Renal pelvis (tissue), 12 donors: ENCODE results near the gene ENTPD8. TPM values are rescaled to one million over a fixed set of nuclear protein-coding genes. Genes with fewer than 3 reads are reported as not detected.

Experiments
- DNase-seq: peaks from one replicate; pipeline ENCODE4 v3.0.0-alpha.2; 2013
- long read RNA-seq, 16 experiments: transcript quantifications; one replicate each; lab custom pipeline, GENCODE V29; 2026
- polyA plus RNA-seq, 3 donors: library from polyadenylated mRNA; unstranded; fragments of 120-200 nt; gene quantifications; one replicate each; pipeline ENCODE4 v1.2.1, GENCODE V29; 2013; ENCODE audit not compliant: insufficient read length in 3 of 3

Gene ENTPD8
- polyA plus RNA-seq = 1 to 10 TPM in 1 of 3 donors, under 1 TPM in 2; 0.61 to 1.0 (median 0.86) TPM
- long read RNA-seq, donor 1, partial matches to known transcripts = 8 of 8 reads
- long read RNA-seq, donor 1, other reads (novel, unspliced or antisense) = 0 of 8 reads
- long read RNA-seq, donor 2 = 0 reads
- long read RNA-seq, donor 3 = 0 reads
- long read RNA-seq, donor 4 = 0 reads
- long read RNA-seq, donor 5 = 0 reads
- long read RNA-seq, donor 6 = 0 reads
- long read RNA-seq, donor 7, partial matches to known transcripts = 0 of 1 reads
- long read RNA-seq, donor 7, other reads (novel, unspliced or antisense) = 0 of 1 reads
- long read RNA-seq, donor 8 = 0 reads
- long read RNA-seq, donor 9, partial matches to known transcripts = 7 of 7 reads
- long read RNA-seq, donor 9, other reads (novel, unspliced or antisense) = 0 of 7 reads
- long read RNA-seq, donor 10 = 0 reads
- long read RNA-seq, donor 11 = 0 reads
- long read RNA-seq, donor 12 = 0 reads
- long read RNA-seq, donor 13 = 0 reads
- long read RNA-seq, donor 14 = 0 reads
- long read RNA-seq, donor 15 = 0 reads
- long read RNA-seq, donor 16, partial matches to known transcripts = 5 of 5 reads
- long read RNA-seq, donor 16, other reads (novel, unspliced or antisense) = 0 of 5 reads

DNA sequence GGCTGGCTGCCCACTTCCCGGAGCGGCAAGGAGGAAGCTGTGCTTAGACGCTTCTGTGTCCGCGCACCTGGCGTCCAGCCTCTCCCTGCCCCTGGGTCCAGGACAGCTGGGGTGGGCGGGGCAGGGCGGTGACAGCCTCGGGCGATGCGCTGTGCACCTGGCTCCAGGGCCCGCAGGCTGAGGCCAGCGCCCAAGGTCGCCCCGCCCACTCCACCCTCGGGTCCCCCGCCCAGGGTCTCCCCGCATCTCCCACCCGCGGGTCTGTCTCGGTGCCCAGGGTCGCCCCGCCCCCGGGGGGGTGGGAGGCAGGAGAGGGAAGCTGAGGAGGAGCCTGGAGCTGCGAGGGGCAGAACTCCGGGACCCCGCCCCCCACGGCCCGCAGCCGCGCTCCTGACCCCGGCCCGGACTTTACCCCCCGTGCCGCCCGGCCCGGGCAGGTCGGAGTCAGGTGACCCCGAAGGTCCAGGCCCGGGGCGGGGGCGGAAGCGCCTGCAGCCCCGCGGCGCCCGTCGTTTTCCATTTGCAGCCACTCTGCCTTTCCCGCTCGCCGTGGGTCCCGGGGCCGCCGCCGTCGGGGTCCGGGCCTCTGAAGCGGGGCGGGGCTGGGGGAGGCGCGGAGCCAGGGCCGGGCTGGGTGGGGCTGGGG, at the start of gene ENTPD8:
ENTPD8 (minus strand) TSS at position 69 of the 646 bp plus-strand sequence. CDS start 3,072 bp downstream, outside the sequence.
- DNase-seq = no peak

DNA sequence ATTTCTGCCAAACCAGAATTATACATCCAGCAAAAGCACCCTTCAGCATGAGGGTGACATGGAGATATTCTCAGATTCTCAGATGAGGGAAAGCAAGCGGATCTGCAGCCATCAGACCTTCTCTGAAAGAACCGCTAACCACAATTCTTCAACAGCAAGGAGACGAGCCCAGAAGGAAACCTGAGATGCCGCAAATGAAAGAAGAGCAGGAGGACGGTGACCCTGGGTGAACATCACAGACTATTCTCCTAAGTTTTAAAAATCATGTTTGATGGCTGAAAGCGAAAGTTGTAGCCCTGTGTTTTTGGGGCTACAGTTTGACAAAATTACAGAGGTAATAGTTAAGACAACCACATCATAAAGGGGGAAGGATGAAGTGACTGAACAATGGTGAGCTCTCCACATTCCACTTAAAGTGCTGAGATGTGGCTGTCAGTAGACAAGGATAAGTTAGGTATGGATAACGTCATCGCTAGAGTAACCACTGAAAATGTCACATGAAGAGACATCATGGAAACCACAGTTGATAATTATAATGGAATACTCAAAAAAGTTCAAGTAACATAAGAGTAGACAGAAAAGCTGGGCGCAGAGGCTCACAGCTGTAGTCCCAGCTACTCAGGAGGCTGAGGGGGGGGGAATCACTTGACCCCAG, 49.5 kb upstream of the ENTPD8 start:
- DNase-seq = peak; percentile 16

GRCh38 chr9:137488906-137489305, 47.7 kb upstream of the ENTPD8 start:
- no peak for DNase-seq

- DNase-seq = no peak
Observed at GRCh38 chr9:137488327-137488653, 47.1 kb upstream of the ENTPD8 start.

GRCh38 chr9:137487454-137488326, 46.5 kb upstream of the ENTPD8 start:
- DNase-seq = peak; percentile 2

- no peak for DNase-seq
Observed at GRCh38 chr9:137486545-137487453, 45.6 kb upstream of the ENTPD8 start.

DNA sequence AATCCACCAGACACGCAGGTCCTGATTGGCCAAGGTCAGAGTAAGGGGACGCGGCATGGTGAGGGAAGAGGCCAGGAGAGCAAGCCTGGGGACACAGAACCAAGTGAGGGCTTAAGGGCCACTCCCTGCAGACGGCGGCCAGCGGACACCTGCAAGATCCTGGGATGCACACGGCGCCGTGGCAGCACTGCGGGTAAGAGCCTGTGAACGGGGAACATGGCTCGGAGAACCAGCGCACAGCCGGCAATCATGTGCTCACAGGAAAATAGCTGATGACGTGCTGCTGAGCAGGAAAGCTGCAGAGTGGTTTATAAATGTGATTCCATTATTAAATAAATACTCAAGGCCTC, 45.0 kb upstream of the ENTPD8 start:
- no peak for DNase-seq

DNA sequence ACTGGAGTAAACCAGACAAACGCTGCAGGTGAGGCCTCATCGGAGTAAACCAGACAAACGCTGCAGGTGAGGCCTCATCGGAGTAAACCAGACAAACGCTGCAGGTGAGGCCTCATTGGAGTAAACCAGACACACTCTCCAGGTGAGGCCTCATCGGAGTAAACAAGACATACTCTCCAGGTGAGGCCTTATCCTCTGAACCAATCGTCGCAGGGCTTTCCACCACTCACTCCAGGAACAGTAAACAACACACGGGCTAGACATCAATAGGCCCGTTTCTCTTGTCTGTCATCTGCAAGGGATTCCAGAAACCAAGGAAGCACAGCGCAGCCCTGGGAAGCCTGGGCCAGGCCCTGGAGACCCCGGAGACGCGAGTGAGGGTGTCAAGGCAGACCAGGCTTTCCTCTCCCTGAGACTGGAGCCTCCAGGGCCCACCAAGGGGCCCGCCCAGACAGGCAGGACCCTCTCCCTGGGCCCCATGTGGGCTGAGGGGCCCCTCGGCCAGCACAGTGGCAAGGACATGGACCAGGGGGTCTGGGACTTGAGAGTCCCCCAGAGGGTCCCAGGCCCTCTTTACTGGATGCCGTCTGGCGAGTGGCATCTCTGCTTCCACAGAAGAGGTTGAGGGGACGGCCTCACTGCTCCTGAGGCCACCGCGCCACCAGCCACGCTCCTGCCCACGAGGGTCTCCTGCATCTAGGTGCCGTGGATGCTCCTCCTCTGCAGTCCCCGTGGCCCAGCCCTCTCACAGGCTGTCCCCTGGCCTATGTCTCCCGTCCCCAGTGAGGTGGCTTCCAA, 44.4 kb upstream of the ENTPD8 start:
- no peak for DNase-seq

DNA sequence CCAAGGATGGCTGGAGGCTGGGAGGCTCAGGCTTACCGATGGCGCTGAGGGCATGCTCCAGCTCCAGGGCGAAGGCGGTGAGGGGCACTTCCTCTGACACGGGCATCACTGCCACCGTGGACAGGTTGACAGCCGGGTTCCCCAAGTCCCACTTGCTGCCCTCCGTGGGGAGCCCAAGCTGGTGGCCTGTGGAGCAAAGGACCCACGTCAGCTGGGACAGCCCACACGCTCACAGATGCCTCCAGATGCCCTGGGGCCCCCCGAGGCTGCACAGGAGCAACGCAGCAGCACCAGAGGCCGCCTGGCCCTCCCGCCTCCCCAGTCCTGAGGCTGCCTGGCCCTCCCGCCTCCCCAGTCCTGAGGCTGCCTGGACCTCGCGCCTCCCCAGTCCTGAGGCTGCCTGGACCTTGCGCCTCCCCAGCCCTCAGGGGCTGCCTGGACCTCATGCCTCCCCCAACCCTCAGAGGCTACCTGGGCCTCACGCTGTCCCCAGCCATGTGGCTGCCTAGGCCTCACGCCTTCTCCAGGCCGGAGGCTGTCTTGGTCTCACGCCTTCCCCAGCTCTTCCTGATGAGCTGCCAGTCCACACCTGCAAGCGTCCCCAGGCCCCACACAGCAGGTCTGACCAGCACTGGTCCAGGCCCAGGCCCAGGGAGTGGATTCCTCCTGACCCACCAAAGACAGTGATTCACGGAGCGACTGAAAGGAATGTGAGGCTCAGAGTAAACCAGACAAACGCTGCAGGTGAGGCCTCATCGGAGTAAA, 43.6 kb upstream of the ENTPD8 start:
- no peak for DNase-seq

- no peak for DNase-seq
Observed at GRCh38 chr9:137482094-137482781, 41.1 kb upstream of the ENTPD8 start.

- DNase-seq = no peak
Observed at GRCh38 chr9:137480686-137481683, 39.8 kb upstream of the ENTPD8 start.

- DNase-seq = no peak
Observed at GRCh38 chr9:137479892-137480685, 38.9 kb upstream of the ENTPD8 start.

DNA sequence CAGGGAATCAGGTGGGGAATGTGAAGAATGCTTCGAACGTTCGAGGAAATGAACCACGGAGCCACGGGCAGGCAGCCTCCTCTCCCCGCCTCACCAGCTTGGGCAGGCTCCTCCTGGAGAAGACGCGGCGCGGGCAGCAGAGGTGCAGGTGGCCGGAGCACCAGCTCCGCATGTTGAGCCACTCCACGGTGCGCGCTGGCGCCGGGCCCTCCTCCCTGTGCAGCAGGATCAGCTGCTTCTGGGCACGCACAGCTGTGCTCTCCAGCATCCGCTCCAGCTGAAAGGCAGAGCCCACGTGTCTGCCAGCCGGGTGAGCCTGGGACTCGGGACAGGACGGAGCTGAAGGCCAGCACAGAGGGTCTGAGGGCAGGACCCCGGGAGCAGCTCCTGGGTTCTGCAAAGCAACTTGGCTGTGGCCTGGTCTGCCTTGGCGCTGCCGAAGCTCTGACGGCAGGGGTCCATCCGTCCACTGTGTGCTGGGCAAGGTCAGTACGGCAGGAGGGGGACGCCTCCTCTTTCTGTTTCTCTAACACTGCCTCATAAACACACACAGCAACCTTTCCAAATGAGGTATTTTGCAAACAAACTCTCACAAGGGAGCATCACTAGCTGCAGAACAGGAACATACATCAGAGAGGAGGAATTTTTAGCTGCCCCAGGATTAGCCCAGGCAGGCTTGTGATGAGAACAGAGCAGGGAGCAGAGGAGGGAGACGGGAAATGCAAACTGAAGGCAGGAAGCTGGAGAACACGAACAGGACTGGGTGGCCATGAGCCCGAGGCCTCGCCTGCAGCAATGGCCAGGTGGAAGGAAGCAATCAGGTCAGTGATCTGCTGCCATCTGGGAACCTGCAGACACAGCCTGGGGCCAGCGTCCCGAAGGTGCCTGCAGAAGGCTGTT, 38.1 kb upstream of the ENTPD8 start:
- no peak for DNase-seq

GRCh38 chr9:137478613-137478961, 37.4 kb upstream of the ENTPD8 start:
- no peak for DNase-seq
